Choroid plexus epithelial cell (primary cell): ENCODE measurements around the gene SGSH.

Experiments
- DNase-seq: peaks from one replicate; pipeline ENCODE4 v3.0.0-alpha.2; 2010; ENCODE audit warnings: low read depth
- H3K4me3 ChIP-seq: 2 replicates; pipeline ENCODE4 v1.5.1; 2011; ENCODE audit warnings: low read depth, mild to moderate bottlenecking, control low read depth, low read length, moderate library complexity
- TF ChIP-seq, protein P1 (sequence below): conservative IDR thresholded peaks from 2 replicates; pipeline ENCODE4 v1.5.1; 2011; ENCODE audit warnings: low read depth, mild to moderate bottlenecking, control low read depth, inconsistent platforms, low read length, moderate library complexity

Gene SGSH

DNA sequence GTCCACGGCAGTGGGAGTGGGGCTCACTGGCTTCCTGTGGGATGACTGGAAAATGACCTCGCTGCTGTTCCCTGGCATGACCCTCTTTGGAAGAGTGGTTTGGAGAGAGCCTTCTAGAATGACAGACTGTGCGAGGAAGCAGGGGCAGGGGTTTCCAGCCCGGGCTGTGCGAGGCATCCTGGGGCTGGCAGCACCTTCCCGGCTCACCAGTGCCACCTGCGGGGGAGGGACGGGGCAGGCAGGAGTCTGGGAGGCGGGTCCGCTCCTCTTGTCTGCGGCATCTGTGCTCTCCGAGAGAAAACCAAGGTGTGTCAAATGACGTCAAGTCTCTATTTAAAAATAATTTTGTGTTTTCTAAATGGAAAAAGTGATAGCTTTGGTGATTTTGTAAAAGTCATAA is 32.7 kb upstream of the SGSH start:
- no peak overlapping the region for H3K4me3 ChIP-seq
- TF ChIP-seq, protein P1, sequence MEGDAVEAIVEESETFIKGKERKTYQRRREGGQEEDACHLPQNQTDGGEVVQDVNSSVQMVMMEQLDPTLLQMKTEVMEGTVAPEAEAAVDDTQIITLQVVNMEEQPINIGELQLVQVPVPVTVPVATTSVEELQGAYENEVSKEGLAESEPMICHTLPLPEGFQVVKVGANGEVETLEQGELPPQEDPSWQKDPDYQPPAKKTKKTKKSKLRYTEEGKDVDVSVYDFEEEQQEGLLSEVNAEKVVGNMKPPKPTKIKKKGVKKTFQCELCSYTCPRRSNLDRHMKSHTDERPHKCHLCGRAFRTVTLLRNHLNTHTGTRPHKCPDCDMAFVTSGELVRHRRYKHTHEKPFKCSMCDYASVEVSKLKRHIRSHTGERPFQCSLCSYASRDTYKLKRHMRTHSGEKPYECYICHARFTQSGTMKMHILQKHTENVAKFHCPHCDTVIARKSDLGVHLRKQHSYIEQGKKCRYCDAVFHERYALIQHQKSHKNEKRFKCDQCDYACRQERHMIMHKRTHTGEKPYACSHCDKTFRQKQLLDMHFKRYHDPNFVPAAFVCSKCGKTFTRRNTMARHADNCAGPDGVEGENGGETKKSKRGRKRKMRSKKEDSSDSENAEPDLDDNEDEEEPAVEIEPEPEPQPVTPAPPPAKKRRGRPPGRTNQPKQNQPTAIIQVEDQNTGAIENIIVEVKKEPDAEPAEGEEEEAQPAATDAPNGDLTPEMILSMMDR, result peak; percentile 52
- DNase-seq, result no peak

DNA sequence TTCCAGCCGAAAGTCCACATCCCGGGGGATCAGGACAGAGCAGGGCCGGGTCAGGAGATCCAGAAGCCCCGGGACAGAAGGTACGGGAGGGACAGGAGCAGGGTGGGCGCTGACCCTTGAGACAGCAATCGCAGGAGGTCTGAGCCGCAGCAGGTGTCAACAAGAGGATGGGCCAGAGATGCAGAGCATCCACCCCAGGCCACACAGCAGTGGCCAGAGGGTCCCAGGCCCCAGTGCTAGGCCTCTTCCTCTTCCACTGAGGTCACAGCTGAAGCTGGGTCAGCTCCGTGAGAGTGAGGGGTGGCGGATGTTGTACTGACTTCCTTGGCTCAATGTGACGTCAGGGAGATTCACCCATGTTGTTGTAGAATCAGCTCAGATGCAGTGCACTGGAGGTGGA is 31.8 kb upstream of the SGSH start:
- TF ChIP-seq, protein P1, result no peak
- no peak for DNase-seq
- no peak overlapping the region for H3K4me3 ChIP-seq

DNA sequence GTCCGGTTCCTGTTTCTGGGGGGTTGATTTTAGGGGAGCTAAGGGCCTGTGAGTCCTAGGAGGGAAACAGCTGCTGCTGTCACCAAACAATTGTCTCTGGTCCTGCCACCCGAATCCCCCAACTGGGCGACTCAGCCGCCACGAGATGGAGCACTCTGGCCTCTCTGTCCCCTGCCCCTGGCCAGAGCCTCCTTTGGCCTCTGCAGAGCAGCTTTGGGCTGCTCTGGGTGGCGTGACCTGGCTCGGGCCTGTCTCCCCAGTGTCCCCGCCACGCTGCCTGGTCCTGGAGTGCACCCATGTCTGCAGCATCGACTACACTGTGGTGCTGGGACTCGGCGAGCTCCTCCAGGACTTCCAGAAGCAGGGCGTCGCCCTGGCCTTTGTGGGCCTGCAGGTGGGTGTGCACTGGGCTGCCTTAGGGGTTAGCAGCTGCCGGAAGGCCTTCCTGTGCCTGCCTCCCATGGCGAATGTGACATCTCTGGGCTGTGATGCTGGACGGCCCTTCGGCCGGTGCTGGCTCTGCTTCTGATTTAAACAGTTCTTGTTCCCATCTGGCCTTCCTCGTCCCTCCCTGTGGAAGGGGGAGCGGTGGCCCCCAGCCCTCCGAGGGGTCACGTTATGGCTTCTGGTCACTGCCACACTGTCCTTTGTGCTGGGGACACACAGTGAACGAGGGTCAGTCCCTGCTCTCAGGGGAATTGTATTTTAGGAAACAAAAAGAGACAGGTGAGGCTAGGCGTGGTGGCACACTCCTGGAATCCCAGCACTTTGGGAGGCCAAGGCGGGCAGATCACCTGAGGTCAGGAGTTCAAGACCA is 29.0 kb upstream of the SGSH start:
- DNase-seq, result no peak
- no peak overlapping the region for H3K4me3 ChIP-seq
- TF ChIP-seq, protein P1, result no peak

DNA sequence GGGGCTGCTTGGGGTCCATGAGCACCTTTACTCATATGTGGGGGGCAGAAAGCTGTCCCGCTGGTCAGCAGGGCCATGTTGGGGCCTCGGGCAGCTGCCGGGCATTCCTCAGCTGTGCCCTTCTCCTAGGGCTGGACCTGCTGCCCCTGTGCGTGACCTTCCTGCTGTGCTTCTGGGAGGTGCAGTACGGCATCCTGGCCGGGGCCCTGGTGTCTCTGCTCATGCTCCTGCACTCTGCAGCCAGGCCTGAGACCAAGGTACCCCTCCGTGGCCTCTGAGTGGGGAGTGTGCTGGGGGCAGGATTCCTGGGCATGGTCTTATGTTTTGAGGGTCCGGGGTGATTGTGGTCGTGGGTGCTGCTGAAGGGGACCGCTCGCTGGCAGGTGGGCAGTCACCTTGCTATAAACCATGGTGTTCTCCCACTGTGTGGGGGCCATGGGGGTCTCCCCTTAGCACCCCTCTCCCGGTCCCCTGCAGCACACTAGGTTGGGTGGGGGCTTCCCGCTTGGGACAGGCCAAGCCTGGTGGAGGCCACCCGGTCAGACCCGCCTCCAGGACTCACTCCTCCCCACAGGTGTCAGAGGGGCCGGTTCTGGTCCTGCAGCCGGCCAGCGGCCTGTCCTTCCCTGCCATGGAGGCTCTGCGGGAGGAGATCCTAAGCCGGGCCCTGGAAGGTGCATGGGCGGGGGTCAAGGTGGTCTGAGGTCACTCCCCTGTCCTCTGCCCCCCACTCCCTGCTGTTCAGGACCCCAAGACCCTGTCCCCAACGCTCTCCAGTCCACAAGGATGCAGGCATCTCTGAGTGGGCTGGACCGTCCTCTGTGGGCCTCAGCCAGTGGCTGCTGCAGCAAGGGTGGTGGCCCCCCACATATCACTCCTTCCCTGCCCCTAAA is 28.1 kb upstream of the SGSH start:
- H3K4me3 ChIP-seq, result no peak overlapping the region
- TF ChIP-seq, protein P1, result no peak
- DNase-seq, result no peak

DNA sequence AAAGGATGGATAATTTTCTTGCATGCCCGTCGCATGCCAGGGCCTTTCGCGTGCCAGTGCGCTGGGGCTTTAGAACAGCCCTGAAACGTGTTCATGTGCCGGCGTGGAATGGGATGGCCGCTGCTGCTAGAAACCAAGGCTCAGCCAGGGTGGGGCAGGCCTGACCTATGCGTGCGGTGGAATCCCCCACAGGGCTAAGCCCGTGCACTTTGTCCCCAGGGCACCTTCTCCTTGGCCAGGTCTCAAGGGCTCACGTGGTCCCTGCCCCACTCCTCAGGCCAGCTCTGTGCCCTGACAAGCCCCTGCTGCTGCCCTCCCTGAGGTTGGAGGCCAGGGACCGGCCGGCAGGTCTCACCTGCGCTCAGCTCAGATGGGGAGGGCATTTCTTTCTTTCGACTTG is 27.4 kb upstream of the SGSH start:
- TF ChIP-seq, protein P1, result no peak

DNA sequence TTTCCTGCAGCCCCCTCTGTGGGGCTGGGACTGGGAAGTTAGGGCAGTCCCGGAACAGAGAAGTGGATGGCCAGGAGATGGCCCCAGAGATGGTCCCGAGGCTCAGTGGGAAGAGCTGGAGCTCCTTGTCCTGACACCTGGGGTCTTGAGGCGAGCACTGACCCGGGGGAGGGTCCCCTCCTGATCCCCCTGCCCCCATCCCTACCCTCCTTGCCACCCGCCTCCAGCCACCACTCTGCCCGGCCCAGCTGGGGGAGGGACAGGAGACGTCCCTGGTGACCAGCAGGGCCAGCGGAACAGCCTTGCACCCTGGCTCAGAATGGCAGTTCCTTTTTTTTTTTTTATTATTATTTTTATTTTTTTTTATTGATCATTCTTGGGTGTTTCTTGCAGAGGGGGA is 26.6 kb upstream of the SGSH start:
- TF ChIP-seq, protein P1, result no peak
- no peak overlapping the region for H3K4me3 ChIP-seq
- DNase-seq, result no peak

More for the DNA sequence above, 27.4 kb upstream of the SGSH start:
- no peak for DNase-seq
- no peak overlapping the region for H3K4me3 ChIP-seq
